CD1c-positive myeloid dendritic cell (primary cell): Measurements from ENCODE around the gene HAL.

Experiments used
- DNase-seq: peaks from one replicate; pipeline ENCODE4 v3.0.0-alpha.2; 2016; ENCODE audit errors: extremely low spot score

HAL gene

DNA sequence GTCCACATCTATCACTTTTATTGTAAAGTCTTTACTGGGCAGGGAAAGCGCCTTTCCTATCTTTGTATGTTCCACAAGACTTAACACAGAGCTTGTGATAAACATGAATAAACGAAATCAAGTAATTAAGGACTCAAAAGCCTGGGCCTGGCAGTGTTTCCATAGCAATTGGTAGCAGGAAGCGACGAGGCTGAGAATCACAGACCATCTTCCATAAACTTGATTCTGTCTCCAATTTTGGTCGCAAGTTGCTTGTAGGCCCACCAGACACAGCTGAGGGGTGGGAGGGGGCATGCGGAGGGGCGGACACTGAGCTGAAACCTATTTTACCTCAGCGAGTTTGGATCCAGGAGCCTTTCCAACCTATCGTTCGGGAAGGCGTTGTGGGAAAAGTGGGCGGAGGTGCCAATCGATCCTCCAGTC lies 54.0 kb downstream of the HAL start:
- DNase-seq = no peak

DNA sequence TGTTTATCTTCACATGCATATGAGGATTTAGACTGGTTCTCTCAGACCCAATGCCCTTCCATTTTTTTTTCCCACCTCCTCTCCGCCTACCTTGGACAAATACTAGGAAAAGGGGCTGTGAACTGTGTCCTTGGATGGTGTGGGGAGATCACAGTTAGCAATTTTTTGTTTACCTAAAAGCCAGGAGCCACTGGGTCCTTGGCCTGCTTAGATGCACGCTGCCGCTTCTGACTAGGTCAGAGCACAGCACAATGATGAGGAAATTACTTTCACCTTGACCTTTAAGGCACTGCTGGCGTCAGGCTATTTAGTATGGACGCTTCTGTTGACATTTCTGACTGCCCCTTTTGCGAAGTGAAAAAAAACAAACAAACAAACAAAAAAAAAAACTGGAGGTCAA lies 55.6 kb downstream of the HAL start:
- DNase-seq = no peak
